HEK293 (cell line): Measurements from ENCODE around the gene THSD4.

ENCODE experiments used
- CTCF ChIP-seq: fragments of 450-650 bp; formaldehyde crosslinking; IDR thresholded peaks from 2 replicates; pipeline ENCODE4 v1.5.1; 2016; ENCODE audit warnings: missing biosample characterization, missing genetic modification characterization
- KLF16 ChIP-seq: fragments of 450-650 bp; formaldehyde crosslinking; IDR thresholded peaks from 2 replicates; pipeline ENCODE4 v1.5.1; 2017; ENCODE audit warnings: missing biosample characterization, missing genetic modification characterization

- TF ChIP-seq CTCF (tag by site-specific recombination) (no peak), KLF16 (no peak)
Observed at GRCh38 chr15:71362556-71362955, 247.3 kb downstream of the THSD4 start.
